HepG2 (cell line): ENCODE measurements around the gene P2RX6. TPM values are rescaled to one million over a fixed set of nuclear protein-coding genes. Genes with fewer than 3 reads are reported as not detected.

Experiments
- ATAC-seq: fragments of 200-7000 bp; cut with Tn5 transposase; 3 replicates; pipeline ENCODE4 v1.9.1; 2020; ENCODE audit warnings: mild to moderate bottlenecking, moderate library complexity
- BruUV-seq: library from RNA; stranded (reverse); fragments of 400-500 nt; replicated peaks from 2 replicates; lab custom pipeline; 2021; lab: Mats Ljungman, UMichigan
- CTCF ChIA-PET: fragments of 300-600 bp; formaldehyde crosslinking; extraction: SDS; loops from one replicate; lab custom pipeline; 2021; ENCODE audit warnings: low total read pairs, inconsistent platforms, low intra/inter-chr PET ratio; lab: Yijun Ruan, JAX
- POLR2A ChIA-PET: fragments of 350-600 bp; sonication (Branson Sonifier 250); formaldehyde crosslinking; loops from one replicate; lab custom pipeline; 2020; ENCODE audit warnings: antibody characterized with exemption, inconsistent platforms; lab: Yijun Ruan, JAX
- DNase-seq: peaks from one replicate; pipeline ENCODE4 v3.0.0-alpha.2; 2015; ENCODE audit warnings: low spot score
- FAIRE-seq: peaks from 3 replicates; lab custom pipeline; 2011; peaks lifted over from hg19 to GRCh38; lab: Jason Lieb, UNC
- H2AFZ ChIP-seq: one replicate; pipeline ENCODE4 v1.6.1; 2011; ENCODE audit warnings: low read length, inconsistent platforms
- H3K27ac ChIP-seq: fragments of 300-600 bp; 3 replicates; pipeline ENCODE4 v1.8.0; 2011; ENCODE audit warnings: mixed run types, mild to moderate bottlenecking, mixed read lengths, low read length, inconsistent platforms; ENCODE audit not compliant: insufficient read depth; ENCODE audit errors: extremely low read length
- H3K27me3 ChIP-seq, 2 experiments: fragments of 200-600 bp in 1 of 2; 2 replicates in 1 of 2; 3 replicates in 1 of 2; pipeline versions ENCODE4 v1.6.0 to v1.8.0; 2011; ENCODE audit warnings: low read length in 2 of 2, mild to moderate bottlenecking in 2 of 2, moderate library complexity in 2 of 2, inconsistent platforms in 1 of 2; ENCODE audit not compliant: insufficient read depth in 2 of 2, control insufficient read depth in 1 of 2
- H3K36me3 ChIP-seq, 2 experiments: fragments of 200-600 bp in 1 of 2; replicated peaks in 1 of 2; 2 replicates in 1 of 2; 3 replicates in 1 of 2; pipeline versions ENCODE4 v1.5.1 to v1.8.0; 2011; ENCODE audit warnings: low read length in 2 of 2, inconsistent platforms in 1 of 2; ENCODE audit not compliant: insufficient read depth in 2 of 2, control insufficient read depth in 1 of 2
- H3K4me1 ChIP-seq: 2 replicates; pipeline ENCODE4 v1.5.1; 2012; ENCODE audit warnings: low read length, inconsistent platforms; ENCODE audit not compliant: insufficient read depth
- H3K4me2 ChIP-seq: 2 replicates; pipeline ENCODE4 v1.6.0; 2011; ENCODE audit warnings: low read depth, low read length, inconsistent platforms
- H3K4me3 ChIP-seq, 3 experiments: fragments of 200-600 bp in 1 of 3; sonication (generic), shearing (Covaris generic) in 1 of 3; replicated peaks in 1 of 3; 2 replicates each; pipeline ENCODE4 v1.5.1; 2011 to 2016; ENCODE audit warnings: low read length in 3 of 3, inconsistent platforms in 2 of 3, low read depth in 2 of 3, mild to moderate bottlenecking in 2 of 3, control low read depth in 1 of 3, mixed read lengths in 1 of 3; ENCODE audit not compliant: insufficient read depth in 1 of 3
- H3K79me2 ChIP-seq: one replicate; pipeline ENCODE4 v1.6.1; 2011; ENCODE audit warnings: low read length, inconsistent platforms; ENCODE audit not compliant: insufficient read depth
- H3K9ac ChIP-seq: 2 replicates; pipeline ENCODE4 v1.6.0; 2011; ENCODE audit warnings: mild to moderate bottlenecking, low read depth, low read length, inconsistent platforms; ENCODE audit not compliant: insufficient read depth
- H3K9me3 ChIP-seq: 2 replicates; pipeline ENCODE4 v1.5.1; 2012; ENCODE audit warnings: mild to moderate bottlenecking, low read length
- H4K20me1 ChIP-seq: 2 replicates; pipeline ENCODE4 v1.6.0; 2011; ENCODE audit warnings: inconsistent platforms, mild to moderate bottlenecking, low read length, moderate library complexity; ENCODE audit not compliant: insufficient read depth
- AGO2 ChIP-seq: fragments of 200-400 bp; formaldehyde crosslinking; optimal IDR thresholded peaks from 2 replicates; pipeline ENCODE3; 2017; ENCODE audit warnings: mild to moderate bottlenecking, low read depth, low read length, moderate library complexity
- HHEX ChIP-seq: IDR thresholded peaks from 2 replicates; pipeline ENCODE4 v1.6.1; 2016; ENCODE audit warnings: control low read depth
- LBX2 ChIP-seq: sonication (generic); formaldehyde crosslinking; IDR thresholded peaks from 2 replicates; pipeline ENCODE4 v1.5.0; 2020; ENCODE audit warnings: missing genetic modification reagents, mild to moderate bottlenecking, borderline replicate concordance
- MEF2D ChIP-seq: sonication (generic); formaldehyde crosslinking; IDR thresholded peaks from 2 replicates; pipeline ENCODE4 v1.5.1; 2020; ENCODE audit warnings: mild to moderate bottlenecking, missing genetic modification reagents
- NFRKB ChIP-seq: fragments of 450-650 bp; IDR thresholded peaks from 2 replicates; pipeline ENCODE4 v1.6.1; 2017
- RBFOX2 ChIP-seq: fragments of 200-400 bp; formaldehyde crosslinking; IDR thresholded peaks from 2 replicates; pipeline ENCODE4 v1.6.1; 2017; ENCODE audit warnings: low read depth, mild to moderate bottlenecking, low read length
- ZNF207 ChIP-seq: fragments of 450-650 bp; IDR thresholded peaks from 2 replicates; pipeline ENCODE4 v1.6.1; 2016; ENCODE audit warnings: antibody characterized with exemption, borderline replicate concordance
- ZNF484 ChIP-seq: sonication (generic); formaldehyde crosslinking; IDR thresholded peaks from 2 replicates; pipeline ENCODE4 v1.5.1; 2020; ENCODE audit warnings: mild to moderate bottlenecking, low read depth, missing genetic modification reagents, borderline replicate concordance
- WGBS: methylation state at CpG from one replicate; pipeline ENCODE4 v1.1.6; 2017; ENCODE audit warnings: low lambda C conversion rate; 5-methylcytosine and 5-hydroxymethylcytosine counted together
- in situ Hi-C: cut with HindIII; loops from 2 replicates; pipeline ENCODE4 v1.10.0; 2017; ENCODE audit warnings: low pct_unique_long_range_greater_than_20kb; ENCODE audit not compliant: extremely low pct_ligation_motif_present
- intact Hi-C: fragments of 100-400 bp; cut with micrococcal nuclease; formaldehyde crosslinking; loops from one replicate; pipeline ENCODE4 v1.10.0; 2022; ENCODE audit not compliant: unreplicated experiment
- polyA plus RNA-seq, 8 experiments: library from polyadenylated mRNA; depleted of rRNA in 3 of 8; stranded (reverse) in 7 of 8; unstranded in 1 of 8; fragments of >200 nt; fragmentation: Illumina TruSeq in 4 of 8; extraction: Trizol in 4 of 8; gene quantifications; 2 replicates each; pipeline versions ENCODE4 v1.2.1 to v1.2.3, GENCODE V29; 2011 to 2016; ENCODE audit warnings: low read depth in 4 of 8, missing spikeins in 1 of 8, mixed read lengths in 1 of 8; ENCODE audit not compliant: insufficient read depth in 1 of 8
- total RNA-seq, 5 experiments: library from RNA; depleted of rRNA; stranded (reverse); fragments of >200 nt; fragmentation: Illumina TruSeq; extraction: Trizol; gene quantifications; 2 replicates each; pipeline ENCODE4 v1.2.3, GENCODE V29; 2016; ENCODE audit warnings: low read depth in 1 of 5

Gene P2RX6
- total and polyA plus RNA-seq, 2 of the 13 experiments (the other 11 are each of a cell fraction or from before 2014, with no cell fraction given) = 0.04 to 0.12 TPM

- H3K27me3 ChIP-seq = no peaks in the 10 kb centered on the region; a peak in 1 of 5 replicates
- intact Hi-C loops = no loop called here
- H3K4me2 ChIP-seq = no peak overlapping the region
- H2AFZ ChIP-seq = no peak overlapping the region
- no peak overlapping the region for H3K4me3 ChIP-seq
- CTCF ChIA-PET = no interaction called here
- no peaks in the 10 kb centered on the region for H3K9me3 ChIP-seq
- ATAC-seq (no peak), DNase-seq (no peak), FAIRE-seq (no peak)
- H4K20me1 ChIP-seq = no peaks in the 10 kb centered on the region
- peaks cover 2 to 31% of the 10 kb centered on the region in 2 experiments for H3K36me3 ChIP-seq
- H3K27ac ChIP-seq = no peak overlapping the region
- in situ Hi-C loops = no loop called here
- no TSS peak for BruUV-seq
- H3K79me2 ChIP-seq = peaks cover 7% of the 10 kb centered on the region
- peaks cover 11% of the 10 kb centered on the region for H3K4me1 ChIP-seq
- H3K9ac ChIP-seq = no peak overlapping the region
- TF ChIP-seq AGO2 (peak; percentile 43), RBFOX2 (0 out of 2 replicates have a peak, but pooled peaks have one; percentile 27), ZNF207 (no peak)
- 91% methylated on average over 11 of the region's 14 CpGs for WGBS
- POLR2A ChIA-PET = no interaction called here
Observed at GRCh38 chr22:20987375-20987774, 27.6 kb upstream of the P2RX6 start.

- DNase-seq = no peak
- WGBS = 100% methylated on average over 9 of the region's 16 CpGs
- H3K79me2 ChIP-seq = no peaks in the 10 kb centered on the region
- intact Hi-C loops = no loop called here
- peaks cover 2 to 35% of the 10 kb centered on the region in 2 experiments for H3K36me3 ChIP-seq
- ChIA-PET CTCF (no interaction called here), POLR2A (no interaction called here)
- no peak for FAIRE-seq
- ATAC-seq = no peak
- TF ChIP-seq LBX2 (no peak), NFRKB (no peak), MEF2D (CRISPR knock-in tag) (no peak), ZNF484 (CRISPR knock-in tag) (no peak), HHEX (no peak)
- TF ChIP-seq, all 625 proteins: peak for 0
- Histone ChIP-seq H3K9me3 (no peaks in the 10 kb centered on the region), H4K20me1 (no peaks in the 10 kb centered on the region), H3K27me3 (no peaks in the 10 kb centered on the region), H3K9ac (no peak overlapping the region), H3K4me2 (no peak overlapping the region), H3K4me1 (0 out of 2 replicates have a peak, but pooled peaks cover under 1% of the 10 kb centered on the region), H3K4me3 (no peak overlapping the region), H2AFZ (no peak overlapping the region), H3K27ac (no peak overlapping the region)
- in situ Hi-C loops = no loop called here
- no TSS peak for BruUV-seq
Observed at GRCh38 chr22:20988573-20989322, 26.2 kb upstream of the P2RX6 start.
